A673 (cell line): ENCODE measurements around the gene MAP4. TPM values are rescaled to one million over a fixed set of nuclear protein-coding genes. Genes with fewer than 3 reads are reported as not detected.

Source experiments
- BruUV-seq: library from RNA; stranded (reverse); fragments of 400-500 nt; replicated peaks from 2 replicates; lab custom pipeline; 2021; lab: Mats Ljungman, UMichigan
- CTCF ChIA-PET: fragments of 300-600 bp; sonication (Branson Sonifier 250); formaldehyde crosslinking; loops from one replicate; lab custom pipeline; 2022; ENCODE audit warnings: antibody characterized with exemption; lab: Charles Lee
- POLR2A ChIA-PET: fragments of 300-600 bp; sonication (Branson Sonifier 250); formaldehyde crosslinking; loops from one replicate; lab custom pipeline; 2022; ENCODE audit warnings: antibody characterized with exemption; ENCODE audit not compliant: low non-redundant PET; lab: Charles Lee
- DNase-seq: peaks from one replicate; pipeline ENCODE4 v3.0.0-alpha.2; 2015; ENCODE audit warnings: low spot score
- H3K27ac ChIP-seq: fragments of 200-600 bp; sonication (generic); 2 replicates; pipeline ENCODE4 v1.5.1; 2016; ENCODE audit warnings: mixed run types, low read depth, mild to moderate bottlenecking, mixed read lengths, antibody characterized with exemption, low read length; ENCODE audit not compliant: poor library complexity, severe bottlenecking
- H3K27me3 ChIP-seq: fragments of 200-600 bp; sonication (generic); replicated peaks from 2 replicates; pipeline ENCODE4 v1.6.1; 2017; ENCODE audit warnings: mixed run types, low read depth, mild to moderate bottlenecking, mixed read lengths, antibody characterized with exemption, low read length; ENCODE audit not compliant: insufficient read depth, poor library complexity
- H3K36me3 ChIP-seq: fragments of 200-600 bp; sonication (generic); 2 replicates; pipeline ENCODE4 v1.6.1; 2016; ENCODE audit warnings: mixed run types, mild to moderate bottlenecking, mixed read lengths, antibody characterized with exemption, low read length; ENCODE audit not compliant: insufficient read depth, poor library complexity, severe bottlenecking
- H3K4me1 ChIP-seq: fragments of 200-600 bp; sonication (generic); 2 replicates; pipeline ENCODE4 v1.6.1; 2017; ENCODE audit warnings: mixed run types, mild to moderate bottlenecking, mixed read lengths, antibody characterized with exemption, low read length; ENCODE audit not compliant: insufficient read depth, poor library complexity, severe bottlenecking
- H3K4me3 ChIP-seq: fragments of 200-600 bp; sonication (generic); 2 replicates; pipeline ENCODE4 v1.5.1; 2016; ENCODE audit warnings: low read depth, mixed run types, mild to moderate bottlenecking, mixed read lengths, low read length; ENCODE audit not compliant: poor library complexity, severe bottlenecking
- H3K9me3 ChIP-seq: fragments of 200-600 bp; sonication (generic); 2 replicates; pipeline ENCODE4 v1.6.1; 2016; ENCODE audit warnings: mixed run types, low read depth, mild to moderate bottlenecking, mixed read lengths, antibody characterized with exemption, low read length; ENCODE audit not compliant: poor library complexity, severe bottlenecking
- EZH2 ChIP-seq: fragments of 200-600 bp; sonication (generic); IDR thresholded peaks from 2 replicates; pipeline ENCODE4 v1.6.1; 2017; ENCODE audit warnings: borderline replicate concordance, low read depth, mild to moderate bottlenecking, mixed read lengths, antibody characterized with exemption, low read length; ENCODE audit not compliant: poor library complexity, severe bottlenecking
- intact Hi-C: fragments of 100-400 bp; cut with micrococcal nuclease; formaldehyde crosslinking; loops from one replicate; pipeline ENCODE4 v1.10.0; 2022; ENCODE audit not compliant: unreplicated experiment
- total RNA-seq: library from RNA; stranded (reverse); gene quantifications from 2 replicates; pipeline ENCODE4 v1.2.3, GENCODE V29; 2021
- TF ChIP-seq, protein P1 (sequence below): fragments of 300-800, 200-600 bp; sonication (generic); conservative IDR thresholded peaks from 2 replicates; pipeline ENCODE4 v1.5.1; 2017; ENCODE audit warnings: low read depth, mild to moderate bottlenecking, antibody characterized with exemption, low read length, moderate library complexity, mixed read lengths

Gene MAP4
- total RNA-seq, 1 experiment from 2014 or later: 105 TPM

DNA sequence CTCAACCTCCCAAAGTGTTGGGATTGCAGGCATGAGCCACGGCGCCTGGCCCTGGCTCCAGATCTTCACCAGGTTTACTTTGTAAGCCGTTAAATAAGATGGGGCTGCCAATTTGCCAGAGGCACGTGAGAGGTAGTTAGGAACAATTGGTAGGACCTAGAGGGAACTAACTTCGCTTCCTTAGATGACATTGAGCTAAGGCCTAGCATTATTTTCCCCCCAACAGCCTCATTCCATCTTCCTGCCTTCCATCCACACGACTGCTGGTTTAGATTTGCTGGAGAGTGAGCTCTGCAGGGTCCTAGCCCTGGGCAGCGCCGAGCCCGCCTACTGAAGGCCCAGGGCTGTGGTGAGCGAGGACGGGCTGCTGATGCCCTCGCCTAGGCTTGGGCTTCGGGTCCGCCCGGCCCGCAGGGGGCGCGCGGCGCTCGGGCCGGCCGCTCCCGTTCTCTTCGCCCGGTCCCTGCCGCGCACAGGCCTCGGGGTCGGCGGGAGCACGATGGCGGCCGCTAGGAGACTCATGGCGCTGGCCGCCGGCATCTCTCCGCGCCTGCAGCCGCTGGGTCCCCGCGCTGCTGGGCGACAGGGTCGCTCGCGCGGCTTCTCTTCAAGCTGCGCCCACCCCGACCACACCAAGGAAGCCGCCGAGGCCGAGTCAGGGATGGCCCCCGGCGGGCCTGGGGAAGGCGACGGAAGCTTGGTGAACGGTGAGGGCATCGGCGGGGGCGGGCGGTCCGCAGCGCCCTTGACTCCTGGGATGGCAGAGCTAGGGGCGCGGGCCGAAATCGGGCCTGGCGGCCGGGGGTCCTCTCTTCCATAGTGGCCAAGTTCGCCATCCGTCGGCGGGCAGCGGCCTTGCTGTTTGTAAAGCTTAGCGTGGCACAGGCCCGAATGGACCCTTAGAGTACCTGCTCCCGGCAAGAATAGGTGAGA lies 191.4 kb downstream of the MAP4 start:
- no peaks in the 10 kb centered on the region for H3K27me3 ChIP-seq
- DNase-seq: peak; percentile 81
- H3K27ac ChIP-seq: peak overlapping the region; percentile 88
- no TSS peak for BruUV-seq
- intact Hi-C loops: no loop called here
- ChIA-PET CTCF (interaction anchor here (0.6 to 1.1 kb wide), 2 partner anchors 38 to 303 kb away, joined by 4 to 5 read pairs; no protein-coding TSS in a partner anchor), POLR2A (interaction anchor here (0.6 kb wide), 1 partner anchor 36 kb away, joined by 4 read pairs; no protein-coding TSS in a partner anchor)
- peak overlapping the region; percentile 81 for H3K4me3 ChIP-seq
- H3K9me3 ChIP-seq: no peaks in the 10 kb centered on the region
- no peak for TF ChIP-seq EZH2
- TF ChIP-seq, protein P1, sequence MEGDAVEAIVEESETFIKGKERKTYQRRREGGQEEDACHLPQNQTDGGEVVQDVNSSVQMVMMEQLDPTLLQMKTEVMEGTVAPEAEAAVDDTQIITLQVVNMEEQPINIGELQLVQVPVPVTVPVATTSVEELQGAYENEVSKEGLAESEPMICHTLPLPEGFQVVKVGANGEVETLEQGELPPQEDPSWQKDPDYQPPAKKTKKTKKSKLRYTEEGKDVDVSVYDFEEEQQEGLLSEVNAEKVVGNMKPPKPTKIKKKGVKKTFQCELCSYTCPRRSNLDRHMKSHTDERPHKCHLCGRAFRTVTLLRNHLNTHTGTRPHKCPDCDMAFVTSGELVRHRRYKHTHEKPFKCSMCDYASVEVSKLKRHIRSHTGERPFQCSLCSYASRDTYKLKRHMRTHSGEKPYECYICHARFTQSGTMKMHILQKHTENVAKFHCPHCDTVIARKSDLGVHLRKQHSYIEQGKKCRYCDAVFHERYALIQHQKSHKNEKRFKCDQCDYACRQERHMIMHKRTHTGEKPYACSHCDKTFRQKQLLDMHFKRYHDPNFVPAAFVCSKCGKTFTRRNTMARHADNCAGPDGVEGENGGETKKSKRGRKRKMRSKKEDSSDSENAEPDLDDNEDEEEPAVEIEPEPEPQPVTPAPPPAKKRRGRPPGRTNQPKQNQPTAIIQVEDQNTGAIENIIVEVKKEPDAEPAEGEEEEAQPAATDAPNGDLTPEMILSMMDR: peak; percentile 57
- peaks cover 17% of the 10 kb centered on the region for H3K36me3 ChIP-seq
- H3K4me1 ChIP-seq: peaks cover 16% of the 10 kb centered on the region

DNA sequence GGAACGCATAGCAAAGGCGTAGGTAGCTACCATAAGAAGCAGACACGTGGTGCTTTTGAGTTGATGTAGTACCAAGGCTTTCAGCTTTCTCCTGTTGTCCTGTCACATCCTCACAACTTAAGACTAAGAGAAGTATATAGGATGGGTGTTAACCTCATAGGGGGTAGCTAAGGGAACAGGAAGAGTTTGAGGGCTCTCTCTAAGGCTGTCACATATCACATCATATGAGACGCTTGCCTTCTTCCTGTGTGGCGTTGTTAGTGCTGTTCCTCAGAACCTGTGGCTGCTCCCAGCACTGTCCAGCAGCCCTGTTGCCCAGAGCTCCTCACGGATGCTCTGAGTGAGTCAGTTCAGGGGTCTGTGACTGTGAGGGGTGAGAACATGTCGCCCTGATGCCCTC lies 198.6 kb downstream of the MAP4 start:
- Histone ChIP-seq H3K36me3 (no peaks in the 10 kb centered on the region), H3K27me3 (no peaks in the 10 kb centered on the region), H3K9me3 (no peaks in the 10 kb centered on the region), H3K4me3 (no peak overlapping the region), H3K4me1 (no peaks in the 10 kb centered on the region), H3K27ac (no peak overlapping the region)
- no peak for DNase-seq
- TF ChIP-seq, protein P1: no peak
- no peak for TF ChIP-seq EZH2
- ChIA-PET CTCF (no interaction called here), POLR2A (no interaction called here)
- no TSS peak for BruUV-seq
- intact Hi-C loops: no loop called here

DNA sequence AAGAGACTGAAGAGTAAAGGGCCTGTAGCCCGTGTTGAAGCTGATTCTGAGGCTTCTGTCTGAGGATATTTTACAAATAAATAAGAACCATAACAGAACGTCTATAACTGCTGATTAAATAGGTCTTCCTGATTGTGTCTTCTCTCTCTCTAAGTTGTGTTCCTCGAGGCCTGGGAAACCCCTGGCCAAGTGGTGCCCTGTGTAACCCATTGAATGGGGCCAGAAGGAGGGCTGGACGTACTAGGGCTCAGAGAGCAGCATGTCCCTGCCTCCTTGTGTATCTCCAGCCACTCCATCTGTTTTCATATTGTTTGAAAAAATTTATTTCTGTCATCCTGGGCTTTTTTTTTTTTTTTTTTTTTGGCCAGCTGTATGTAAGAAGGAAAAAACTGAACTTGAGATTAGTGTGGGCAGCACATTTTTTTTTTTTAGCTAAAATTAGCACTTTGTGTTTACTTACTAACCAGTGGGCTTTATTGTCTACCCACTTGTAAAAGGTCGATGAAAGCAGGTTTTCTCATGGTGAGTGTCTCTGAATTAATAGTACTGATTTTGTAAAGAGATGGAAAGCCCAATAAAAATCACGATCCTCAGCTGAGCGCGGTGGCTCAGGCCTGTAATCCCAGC lies 202.6 kb downstream of the MAP4 start:
- Histone ChIP-seq H3K9me3 (no peaks in the 10 kb centered on the region), H3K36me3 (peaks cover 16% of the 10 kb centered on the region), H3K27me3 (no peaks in the 10 kb centered on the region), H3K27ac (no peak overlapping the region), H3K4me1 (no peaks in the 10 kb centered on the region), H3K4me3 (no peak overlapping the region)
- no TSS peak for BruUV-seq
- ChIA-PET CTCF (no interaction called here), POLR2A (no interaction called here)
- DNase-seq: no peak
- TF ChIP-seq, protein P1: no peak
- no peak for TF ChIP-seq EZH2
- intact Hi-C loops: no loop called here
